ENCODE results near the gene TNFRSF25.
"Not testable (repeated sequence)": the region's sequence is repeated elsewhere in the genome, so short reads cannot be mapped to it uniquely, and the experiment has no call there.

Gene TNFRSF25

GRCh38 chr1:6443339-6444115 is 22.4 kb downstream of the TNFRSF25 start:
- no peak overlapping the region for H3K4me3 ChIP-seq (ENCODE audit: low read depth, low read length)
- no peak for DNase-seq (ENCODE audit: low read depth)

- DNase-seq (ENCODE audit: low read depth), result no peak
- H3K4me3 ChIP-seq (ENCODE audit: low read depth, low read length), result no peak overlapping the region
Measured at GRCh38 chr1:6441586-6441985, 24.4 kb downstream of the TNFRSF25 start.

- H3K4me3 ChIP-seq (ENCODE audit: low read depth, low read length), result peak overlapping the region; percentile 7
- DNase-seq (ENCODE audit: low read depth), result no peak
Measured at GRCh38 chr1:6440198-6441126, 25.5 kb downstream of the TNFRSF25 start.

- H3K4me3 ChIP-seq (ENCODE audit: low read depth, low read length), result no peak overlapping the region
- no peak for DNase-seq (ENCODE audit: low read depth)
Measured at GRCh38 chr1:6438047-6438525, 27.9 kb downstream of the TNFRSF25 start.

GRCh38 chr1:6437012-6437700 is 28.8 kb downstream of the TNFRSF25 start:
- not testable (repeated sequence) for DNase-seq (ENCODE audit: low read depth); H3K4me3 ChIP-seq (ENCODE audit: low read depth, low read length)

GRCh38 chr1:6436277-6436676 is 29.7 kb downstream of the TNFRSF25 start:
- not testable (repeated sequence) for DNase-seq (ENCODE audit: low read depth)

GRCh38 chr1:6435547-6435946 is 30.4 kb downstream of the TNFRSF25 start:
- no peak for DNase-seq (ENCODE audit: low read depth)
- H3K4me3 ChIP-seq (ENCODE audit: low read depth, low read length), result no peak overlapping the region

More at GRCh38 chr1:6436277-6436676, 29.7 kb downstream of the TNFRSF25 start:
- not testable (repeated sequence) for H3K4me3 ChIP-seq (ENCODE audit: low read depth, low read length)

- no peak for DNase-seq (ENCODE audit: low read depth)
Measured at GRCh38 chr1:6435129-6435528, 30.8 kb downstream of the TNFRSF25 start.

GRCh38 chr1:6434186-6434585 is 31.8 kb downstream of the TNFRSF25 start:
- DNase-seq (ENCODE audit: low read depth), result no peak
- H3K4me3 ChIP-seq (ENCODE audit: low read depth, low read length), result no peak overlapping the region

More at GRCh38 chr1:6435129-6435528, 30.8 kb downstream of the TNFRSF25 start:
- no peak overlapping the region for H3K4me3 ChIP-seq (ENCODE audit: low read depth, low read length)

- not testable (repeated sequence) for DNase-seq (ENCODE audit: low read depth)
Measured at GRCh38 chr1:6431645-6432579, 34.1 kb downstream of the TNFRSF25 start.

GRCh38 chr1:6429660-6430411 is 36.1 kb downstream of the TNFRSF25 start:
- H3K4me3 ChIP-seq (ENCODE audit: low read depth, low read length); DNase-seq (ENCODE audit: low read depth): not testable (repeated sequence)

More at GRCh38 chr1:6431645-6432579, 34.1 kb downstream of the TNFRSF25 start:
- H3K4me3 ChIP-seq (ENCODE audit: low read depth, low read length), result not testable (repeated sequence)

- not testable (repeated sequence) for H3K4me3 ChIP-seq (ENCODE audit: low read depth, low read length); DNase-seq (ENCODE audit: low read depth)
Measured at GRCh38 chr1:6428453-6428852, 37.5 kb downstream of the TNFRSF25 start.

- H3K4me3 ChIP-seq (ENCODE audit: low read depth, low read length), result no peak overlapping the region
- no peak for DNase-seq (ENCODE audit: low read depth)
Measured at GRCh38 chr1:6427441-6428390, 38.3 kb downstream of the TNFRSF25 start.

- H3K4me3 ChIP-seq (ENCODE audit: low read depth, low read length), result no peak overlapping the region
- DNase-seq (ENCODE audit: low read depth), result no peak
Measured at GRCh38 chr1:6426972-6427350, 39.0 kb downstream of the TNFRSF25 start.

GRCh38 chr1:6426277-6426971 is 39.5 kb downstream of the TNFRSF25 start:
- H3K4me3 ChIP-seq (ENCODE audit: low read depth, low read length), result no peak overlapping the region
- DNase-seq (ENCODE audit: low read depth), result no peak

GRCh38 chr1:6425658-6426057 is 40.3 kb downstream of the TNFRSF25 start:
- DNase-seq (ENCODE audit: low read depth), result no peak
- H3K4me3 ChIP-seq (ENCODE audit: low read depth, low read length), result no peak overlapping the region

Measured in skeletal muscle cell (primary cell).